Loucy (cell line): ENCODE results near the gene ZNRF3.

Source experiments
- H2AFZ ChIP-seq: fragments of 200-600 bp; sonication (generic); 2 replicates; pipeline ENCODE4 v1.6.0; 2016; ENCODE audit warnings: antibody characterized with exemption, mild to moderate bottlenecking, low read length, moderate library complexity
- H3F3A ChIP-seq: fragments of 200-600 bp; 2 replicates; pipeline ENCODE4 v1.6.0; 2016; ENCODE audit warnings: antibody characterized with exemption, low read depth, mild to moderate bottlenecking
- H3K27me3 ChIP-seq: fragments of 200-600 bp; sonication (generic); 2 replicates; pipeline ENCODE4 v1.6.1; 2014; ENCODE audit warnings: low read length, mild to moderate bottlenecking; ENCODE audit not compliant: insufficient read depth, poor library complexity, severe bottlenecking
- H3K36me3 ChIP-seq: fragments of 200-600 bp; sonication (generic); 2 replicates; pipeline ENCODE4 v1.6.1; 2016; ENCODE audit warnings: low read length; ENCODE audit not compliant: insufficient read depth
- H3K4me1 ChIP-seq: fragments of 200-600 bp; sonication (generic); 2 replicates; pipeline ENCODE4 v1.5.1; 2014; ENCODE audit warnings: low read length, mild to moderate bottlenecking; ENCODE audit not compliant: insufficient read depth, poor library complexity, severe bottlenecking
- H3K4me2 ChIP-seq: fragments of 200-600 bp; sonication (generic); 2 replicates; pipeline ENCODE4 v1.6.0; 2014; ENCODE audit warnings: antibody characterized with exemption, low read length, low read depth, mild to moderate bottlenecking; ENCODE audit not compliant: poor library complexity, severe bottlenecking
- H3K4me3 ChIP-seq: fragments of 200-600 bp; sonication (generic); 2 replicates; pipeline ENCODE4 v1.5.1; 2014; ENCODE audit warnings: low read length, mild to moderate bottlenecking, mixed read lengths; ENCODE audit not compliant: poor library complexity, severe bottlenecking
- H3K79me2 ChIP-seq: fragments of 200-600 bp; sonication (generic); 2 replicates; pipeline ENCODE4 v1.6.1; 2014; ENCODE audit warnings: low read length; ENCODE audit not compliant: insufficient read depth
- H3K9ac ChIP-seq: fragments of 200-600 bp; sonication (generic); 2 replicates; pipeline ENCODE4 v1.6.0; 2014; ENCODE audit warnings: mild to moderate bottlenecking, low read depth, low read length, moderate library complexity; ENCODE audit not compliant: poor library complexity, severe bottlenecking
- H3K9me2 ChIP-seq: fragments of 200-600 bp; sonication (generic); replicated peaks from 2 replicates; pipeline ENCODE4 v1.6.1; 2016; ENCODE audit warnings: low read depth, low read length, mixed read lengths
- H3K9me3 ChIP-seq: fragments of 200-600 bp; sonication (generic); 2 replicates; pipeline ENCODE4 v1.6.1; 2014; ENCODE audit warnings: mild to moderate bottlenecking, antibody characterized with exemption, low read length, low read depth; ENCODE audit not compliant: insufficient read depth
- H4K20me1 ChIP-seq: fragments of 200-600 bp; sonication (generic); 2 replicates; pipeline ENCODE4 v1.6.0; 2014; ENCODE audit warnings: antibody characterized with exemption, low read length, mild to moderate bottlenecking; ENCODE audit not compliant: insufficient read depth, poor library complexity, severe bottlenecking
- EZH2phosphoT487 ChIP-seq: fragments of 200-600 bp; IDR thresholded peaks from 2 replicates; pipeline ENCODE4 v1.6.1; 2018; ENCODE audit warnings: antibody characterized with exemption, mild to moderate bottlenecking, moderate library complexity, borderline replicate concordance
- TF ChIP-seq, protein P1 (sequence below): fragments of 200-600 bp; sonication (generic); conservative IDR thresholded peaks from 2 replicates; pipeline ENCODE4 v1.5.1; 2014; ENCODE audit warnings: mild to moderate bottlenecking, antibody characterized with exemption, low read length

ZNRF3 gene

GRCh38 chr22:28869736-28870135 is 13.6 kb upstream of the ZNRF3 start:
- Histone ChIP-seq H3F3A (no peaks in the 10 kb centered on the region), H3K79me2 (no peaks in the 10 kb centered on the region), H3K4me1 (peaks cover 13% of the 10 kb centered on the region), H3K9ac (no peak overlapping the region), H3K4me2 (no peak overlapping the region), H3K27me3 (no peaks in the 10 kb centered on the region), H3K9me2 (no peaks in the 10 kb centered on the region), H3K4me3 (no peak overlapping the region), H4K20me1 (no peaks in the 10 kb centered on the region), H3K9me3 (no peaks in the 10 kb centered on the region), H2AFZ (no peak overlapping the region), H3K36me3 (no peaks in the 10 kb centered on the region)
- TF ChIP-seq, protein P1, sequence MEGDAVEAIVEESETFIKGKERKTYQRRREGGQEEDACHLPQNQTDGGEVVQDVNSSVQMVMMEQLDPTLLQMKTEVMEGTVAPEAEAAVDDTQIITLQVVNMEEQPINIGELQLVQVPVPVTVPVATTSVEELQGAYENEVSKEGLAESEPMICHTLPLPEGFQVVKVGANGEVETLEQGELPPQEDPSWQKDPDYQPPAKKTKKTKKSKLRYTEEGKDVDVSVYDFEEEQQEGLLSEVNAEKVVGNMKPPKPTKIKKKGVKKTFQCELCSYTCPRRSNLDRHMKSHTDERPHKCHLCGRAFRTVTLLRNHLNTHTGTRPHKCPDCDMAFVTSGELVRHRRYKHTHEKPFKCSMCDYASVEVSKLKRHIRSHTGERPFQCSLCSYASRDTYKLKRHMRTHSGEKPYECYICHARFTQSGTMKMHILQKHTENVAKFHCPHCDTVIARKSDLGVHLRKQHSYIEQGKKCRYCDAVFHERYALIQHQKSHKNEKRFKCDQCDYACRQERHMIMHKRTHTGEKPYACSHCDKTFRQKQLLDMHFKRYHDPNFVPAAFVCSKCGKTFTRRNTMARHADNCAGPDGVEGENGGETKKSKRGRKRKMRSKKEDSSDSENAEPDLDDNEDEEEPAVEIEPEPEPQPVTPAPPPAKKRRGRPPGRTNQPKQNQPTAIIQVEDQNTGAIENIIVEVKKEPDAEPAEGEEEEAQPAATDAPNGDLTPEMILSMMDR, result no peak
- TF ChIP-seq EZH2phosphoT487, result no peak

DNA sequence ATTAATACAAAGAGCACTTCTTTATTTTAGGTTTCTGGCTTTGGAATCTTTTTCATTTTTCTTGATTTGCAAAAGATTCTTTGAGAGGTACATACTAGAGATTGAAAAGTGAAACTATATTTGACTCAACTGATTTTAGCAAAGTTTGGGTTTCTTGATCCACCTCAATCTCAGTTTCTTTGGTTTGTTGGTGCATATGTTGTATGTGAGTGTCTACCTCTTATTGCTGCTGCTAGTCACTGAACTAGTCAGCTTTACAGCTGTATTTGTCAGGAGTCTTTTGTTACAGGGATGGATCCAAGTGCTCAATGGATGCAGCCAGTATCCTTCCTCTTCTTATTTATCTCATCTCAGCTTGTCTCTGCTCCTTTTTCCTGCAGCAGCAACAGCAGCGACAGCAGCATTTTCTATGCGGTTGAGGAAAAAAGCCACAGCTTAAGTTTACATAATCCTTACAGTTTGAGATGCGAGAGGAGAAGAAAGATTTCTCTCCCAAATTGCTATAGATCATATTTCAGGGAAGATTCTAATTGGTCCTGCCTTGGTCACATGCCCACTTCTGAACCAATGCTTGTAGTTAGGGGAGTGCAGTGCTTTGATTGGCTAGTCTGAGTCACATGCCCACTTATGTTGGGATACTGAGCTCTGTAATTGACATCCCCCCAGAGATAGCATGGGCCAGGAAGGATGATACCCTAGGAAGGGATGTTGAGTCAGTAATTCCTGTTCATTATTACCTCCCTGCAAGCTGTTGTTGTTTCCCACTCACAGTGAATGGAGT is 10.0 kb upstream of the ZNRF3 start:
- H3K27me3 ChIP-seq, result no peaks in the 10 kb centered on the region
- H3K9me2 ChIP-seq, result no peaks in the 10 kb centered on the region
- no peaks in the 10 kb centered on the region for H4K20me1 ChIP-seq
- H3K4me2 ChIP-seq, result peak overlapping the region; percentile 5
- no peak overlapping the region for H3K9ac ChIP-seq
- H3K4me3 ChIP-seq, result no peak overlapping the region
- H3K9me3 ChIP-seq, result no peaks in the 10 kb centered on the region
- H3K4me1 ChIP-seq, result peaks cover 13% of the 10 kb centered on the region
- H2AFZ ChIP-seq, result peak overlapping the region; percentile 7; the same call in 1 of the 2 replicates
- no peaks in the 10 kb centered on the region for H3K36me3 ChIP-seq
- H3K79me2 ChIP-seq, result no peaks in the 10 kb centered on the region
- TF ChIP-seq, protein P1, result no peak
- TF ChIP-seq EZH2phosphoT487, result no peak
- H3F3A ChIP-seq, result no peaks in the 10 kb centered on the region

DNA sequence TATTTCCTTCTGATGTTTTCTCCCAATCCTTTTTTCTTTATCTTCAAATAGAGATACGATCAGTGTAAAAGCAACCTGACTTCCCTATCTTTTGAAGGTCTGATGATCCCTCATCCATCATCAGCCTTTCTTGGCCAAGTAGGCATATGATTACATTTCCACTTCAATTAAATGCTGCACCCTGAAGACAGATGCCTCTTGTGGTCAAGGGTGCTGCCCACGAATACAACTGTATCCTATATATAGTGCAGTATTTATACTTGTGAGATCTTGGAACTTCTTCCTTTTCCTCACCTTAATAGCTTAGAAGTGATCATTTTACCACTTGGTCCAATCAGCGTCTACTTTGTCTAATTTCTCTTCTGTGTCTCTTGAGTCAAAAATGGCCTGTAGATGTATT is 9.3 kb upstream of the ZNRF3 start:
- H3K4me2 ChIP-seq, result no peak overlapping the region

More for the DNA sequence above, 9.3 kb upstream of the ZNRF3 start:
- Histone ChIP-seq H3K79me2 (no peaks in the 10 kb centered on the region), H3K9me2 (no peaks in the 10 kb centered on the region), H3F3A (no peaks in the 10 kb centered on the region), H3K36me3 (no peaks in the 10 kb centered on the region), H3K4me1 (peaks cover 13% of the 10 kb centered on the region), H2AFZ (no peak overlapping the region), H3K9ac (no peak overlapping the region), H4K20me1 (no peaks in the 10 kb centered on the region), H3K9me3 (no peaks in the 10 kb centered on the region), H3K4me3 (no peak overlapping the region), H3K27me3 (no peaks in the 10 kb centered on the region)
- TF ChIP-seq, protein P1, result no peak
- no peak for TF ChIP-seq EZH2phosphoT487
